K562 (cell line): Measurements from ENCODE around the gene ZNF620. TPM values are rescaled to one million over a fixed set of nuclear protein-coding genes. Genes with fewer than 3 reads are reported as not detected.

Experiments
- CAMTA2 ChIP-seq: fragments of 250-450 bp; sonication (Bioruptor Pico); conservative IDR thresholded peaks from 2 replicates; pipeline ENCODE4 v1.5.1; 2022
- CBX1 ChIP-seq: sonication (generic); IDR thresholded peaks from 2 replicates; pipeline ENCODE4 v1.6.1; 2016; ENCODE audit warnings: antibody characterized with exemption, low read depth, mild to moderate bottlenecking
- CCNT2 ChIP-seq: IDR thresholded peaks from 2 replicates; pipeline ENCODE4 v1.6.1; 2011; ENCODE audit warnings: borderline replicate concordance, low read depth, mild to moderate bottlenecking, moderate library complexity, mixed read lengths, low read length; ENCODE audit not compliant: insufficient read length; ENCODE audit errors: extremely low read depth
- CTBP1 ChIP-seq: fragments of 450-650 bp; IDR thresholded peaks from 2 replicates; pipeline ENCODE4 v1.6.1; 2016; ENCODE audit warnings: borderline replicate concordance
- HMGXB4 ChIP-seq: sonication (generic); formaldehyde crosslinking; IDR thresholded peaks from 2 replicates; pipeline ENCODE4 v1.8.1; 2023; ENCODE audit warnings: mild to moderate bottlenecking, missing genetic modification reagents
- ILK ChIP-seq: fragments of 450-650 bp; IDR thresholded peaks from 2 replicates; pipeline ENCODE4 v1.6.1; 2016; ENCODE audit warnings: missing genetic modification characterization, low read depth, mild to moderate bottlenecking, missing compliant biosample characterization, moderate library complexity, borderline replicate concordance
- IRF9 ChIP-seq: fragments of 450-650 bp; IDR thresholded peaks from 2 replicates; pipeline ENCODE4 v1.6.1; 2016; ENCODE audit warnings: missing biosample characterization, missing genetic modification characterization
- MLX ChIP-seq, 2 experiments: fragments of 450-650 bp in 1 of 2; sonication (generic) in 1 of 2; formaldehyde crosslinking; conservative IDR thresholded peaks; 2 replicates each; pipeline versions ENCODE4 v1.4.0 to v1.8.1; 2020 to 2022; ENCODE audit warnings: mild to moderate bottlenecking in 1 of 2, missing genetic modification reagents in 1 of 2
- MTA3 ChIP-seq: fragments of 450-650 bp; formaldehyde crosslinking; IDR thresholded peaks from 2 replicates; pipeline ENCODE4 v1.6.1; 2017; ENCODE audit warnings: mild to moderate bottlenecking, borderline replicate concordance
- NKRF ChIP-seq: fragments of 450-650 bp; IDR thresholded peaks from 2 replicates; pipeline ENCODE4 v1.6.1; 2016; ENCODE audit warnings: borderline replicate concordance
- PBX2 ChIP-seq, 2 experiments: IDR thresholded peaks in 1 of 2; conservative IDR thresholded peaks in 1 of 2; 2 replicates each; pipeline ENCODE4 v1.6.1; 2016; ENCODE audit warnings: low read depth in 2 of 2, mild to moderate bottlenecking in 1 of 2, missing compliant biosample characterization in 1 of 2, missing genetic modification characterization in 1 of 2, moderate library complexity in 1 of 2
- POLR2G ChIP-seq: fragments of 200-400 bp; formaldehyde crosslinking; IDR thresholded peaks from 2 replicates; pipeline ENCODE4 v1.6.1; 2017; ENCODE audit warnings: low read depth, mild to moderate bottlenecking, antibody characterized with exemption, low read length, moderate library complexity
- TOE1 ChIP-seq, 2 experiments: fragments of 450-650 bp in 1 of 2; sonication (generic) in 1 of 2; formaldehyde crosslinking in 1 of 2; IDR thresholded peaks; 2 replicates each; pipeline versions ENCODE4 v1.7.1 to v1.8.0; 2016 to 2022; ENCODE audit warnings: borderline replicate concordance in 2 of 2, mild to moderate bottlenecking in 2 of 2, antibody characterized with exemption in 1 of 2, inconsistent platforms in 1 of 2, low read depth in 1 of 2, missing genetic modification reagents in 1 of 2, moderate library complexity in 1 of 2
- ZNF184 ChIP-seq: sonication (generic); formaldehyde crosslinking; IDR thresholded peaks from 2 replicates; pipeline ENCODE4 v1.5.0; 2020; ENCODE audit warnings: missing genetic modification reagents
- ZNF224 ChIP-seq: sonication (generic); formaldehyde crosslinking; IDR thresholded peaks from 2 replicates; pipeline ENCODE4 v1.8.0; 2022; ENCODE audit warnings: mild to moderate bottlenecking, missing genetic modification reagents
- ZNF764 ChIP-seq: fragments of 250-450 bp; sonication (Bioruptor Pico); IDR thresholded peaks from 2 replicates; pipeline ENCODE4 v1.4.0; 2020; ENCODE audit warnings: low read depth, mild to moderate bottlenecking, moderate library complexity
- polyA plus RNA-seq, 8 experiments: library from polyadenylated mRNA; depleted of rRNA in 4 of 8; stranded (reverse) in 5 of 8; unstranded in 3 of 8; fragments of >200 nt; fragmentation: Nextera tagmentation in 2 of 8; fragmentation: Illumina TruSeq in 1 of 8; extraction: Ambion mirVana in 2 of 8; extraction: Trizol in 1 of 8; gene quantifications; 2 replicates each; pipeline versions ENCODE4 v1.2.1 to v1.2.3, GENCODE V29; 2011 to 2014; ENCODE audit warnings: inconsistent platforms in 1 of 8, missing spikeins in 1 of 8
- total RNA-seq, 7 experiments: library from RNA; depleted of rRNA in 6 of 7; stranded (reverse); fragments of >200 nt in 6 of 7; fragmentation: Illumina TruSeq in 2 of 7; extraction: Trizol in 2 of 7; gene quantifications; 2 replicates each; pipeline versions ENCODE4 v1.2.1 to v1.2.3, GENCODE V29; 2011 to 2021; ENCODE audit warnings: low replicate concordance in 1 of 7

ZNF620 gene
- total and polyA plus RNA-seq, 9 of the 15 experiments (the other 6 are each of a cell fraction or from before 2014, with no cell fraction given), result 1.2 to 5.5 (median 3.3) TPM

GRCh38 chr3:40456940-40457823 lies 48.7 kb upstream of the ZNF620 start, which contains the start of gene RPL14 (continued):
- TF ChIP-seq MLX (CRISPR knock-in tag; conservative IDR thresholded peaks at IDR 0.05) (0 out of 4 replicates have a peak, but pooled peaks of 1 of the 2 experiments have one; percentile 30), IRF9 (tag) (no peak), ZNF184 (CRISPR knock-in tag) (no peak), PBX2 (CRISPR knock-in tag; IDR thresholded peaks at IDR 0.05; ENCODE audit: low read depth) (no peak), PBX2 (tag; conservative IDR thresholded peaks at IDR 0.05; ENCODE audit: low read depth) (no peak), CBX1 (peak; percentile 94), ZNF764 (CRISPR knock-in tag) (no peak), POLR2G (peak; percentile 99), TOE1 (IDR thresholded peaks at IDR 0.05; ENCODE audit: borderline replicate concordance) (0 out of 2 replicates have a peak, but pooled peaks have one; percentile 58), TOE1 (CRISPR knock-in tag; IDR thresholded peaks at IDR 0.05; ENCODE audit: borderline replicate concordance, low read depth) (peak; percentile 90), CCNT2 (peak; percentile 81), NKRF (peak; percentile 90), MTA3 (peak; percentile 93; the same call in 1 of the 2 replicates), CAMTA2 (CRISPR knock-in tag) (peak; percentile 84; the same call in 1 of the 2 replicates), CTBP1 (peak; percentile 80; the same call in 1 of the 2 replicates), HMGXB4 (peak; percentile 92), ILK (tag) (no peak), ZNF224 (CRISPR knock-in tag) (peak; percentile 86; the same call in 1 of the 2 replicates)
